ENCODE results near the gene ZNF839.

Gene ZNF839

GRCh38 chr14:102389246-102389645 is 69.7 kb downstream of the ZNF839 start:
- DNase-seq = no peak

- DNase-seq = no peak
Measured at GRCh38 chr14:102390064-102390855, 70.7 kb downstream of the ZNF839 start.

Data from NCI-H1930 (cell line).